SK-N-SH (cell line): ENCODE data around the gene ASCL5.

Source experiments
- USF2 ChIP-seq: fragments of 150-350 bp; IDR thresholded peaks from 2 replicates; pipeline ENCODE4 v1.6.1; 2017; ENCODE audit warnings: antibody characterized with exemption, low read length, low read depth, borderline replicate concordance
- TF ChIP-seq, protein P1 (sequence below): fragments of 200-600 bp; sonication (generic); IDR thresholded peaks from 2 replicates; pipeline ENCODE4 v1.6.1; 2017; ENCODE audit warnings: antibody characterized with exemption, mild to moderate bottlenecking, moderate library complexity

GRCh38 chr1:201172999-201173610, 46.1 kb upstream of the ASCL5 start:
- TF ChIP-seq USF2, result no peak
- TF ChIP-seq, protein P1, sequence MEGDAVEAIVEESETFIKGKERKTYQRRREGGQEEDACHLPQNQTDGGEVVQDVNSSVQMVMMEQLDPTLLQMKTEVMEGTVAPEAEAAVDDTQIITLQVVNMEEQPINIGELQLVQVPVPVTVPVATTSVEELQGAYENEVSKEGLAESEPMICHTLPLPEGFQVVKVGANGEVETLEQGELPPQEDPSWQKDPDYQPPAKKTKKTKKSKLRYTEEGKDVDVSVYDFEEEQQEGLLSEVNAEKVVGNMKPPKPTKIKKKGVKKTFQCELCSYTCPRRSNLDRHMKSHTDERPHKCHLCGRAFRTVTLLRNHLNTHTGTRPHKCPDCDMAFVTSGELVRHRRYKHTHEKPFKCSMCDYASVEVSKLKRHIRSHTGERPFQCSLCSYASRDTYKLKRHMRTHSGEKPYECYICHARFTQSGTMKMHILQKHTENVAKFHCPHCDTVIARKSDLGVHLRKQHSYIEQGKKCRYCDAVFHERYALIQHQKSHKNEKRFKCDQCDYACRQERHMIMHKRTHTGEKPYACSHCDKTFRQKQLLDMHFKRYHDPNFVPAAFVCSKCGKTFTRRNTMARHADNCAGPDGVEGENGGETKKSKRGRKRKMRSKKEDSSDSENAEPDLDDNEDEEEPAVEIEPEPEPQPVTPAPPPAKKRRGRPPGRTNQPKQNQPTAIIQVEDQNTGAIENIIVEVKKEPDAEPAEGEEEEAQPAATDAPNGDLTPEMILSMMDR, result no peak
